HCT116 (cell line): Measurements from ENCODE around the gene FRY. TPM values are rescaled to one million over a fixed set of nuclear protein-coding genes. Genes with fewer than 3 reads are reported as not detected.

Experiments
- ATAC-seq: fragments of 200-7000 bp; cut with Tn5 transposase; 2 replicates; pipeline ENCODE4 v1.9.1; 2020; ENCODE audit warnings: mild to moderate bottlenecking, moderate library complexity
- BruUV-seq: library from RNA; stranded (reverse); fragments of 400-500 nt; replicated peaks from 2 replicates; lab custom pipeline; 2021; lab: Mats Ljungman, UMichigan
- CTCF ChIA-PET: fragments of 300-600 bp; sonication (Branson Sonifier 250); formaldehyde crosslinking; loops from one replicate; lab custom pipeline; 2021; ENCODE audit warnings: antibody characterized with exemption; lab: Charles Lee
- POLR2A ChIA-PET: fragments of 300-600, 350-600 bp; sonication (Branson Sonifier 250); formaldehyde crosslinking; loops from one replicate; lab custom pipeline; 2021; ENCODE audit warnings: antibody characterized with exemption; lab: Charles Lee
- RAD21 ChIA-PET, 2 experiments: fragments of 300-600 bp; sonication (Branson Sonifier 250); formaldehyde crosslinking; loops; one replicate each; lab custom pipeline; 2023; ENCODE audit warnings: low total read pairs in 2 of 2; ENCODE audit not compliant: uncharacterized antibody in 2 of 2, unreplicated experiment in 2 of 2, low non-redundant PET in 1 of 2; lab: Charles Lee
- DNase-seq: peaks from one replicate; pipeline ENCODE4 v3.0.0-alpha.2; 2010; ENCODE audit warnings: low read depth, low spot score
- H2AFZ ChIP-seq: fragments of 200-600 bp; shearing (Covaris generic), sonication (generic); 2 replicates; pipeline ENCODE4 v1.6.1; 2017; ENCODE audit warnings: low read depth, mixed run types, mixed read lengths, antibody characterized with exemption, low read length; ENCODE audit not compliant: poor library complexity, severe bottlenecking
- H3K27ac ChIP-seq: 2 replicates; pipeline ENCODE4 v1.5.1; 2012; ENCODE audit warnings: low read depth, low read length
- H3K27me3 ChIP-seq: fragments of 200-600 bp; sonication (generic); 2 replicates; pipeline ENCODE4 v1.6.1; 2016; ENCODE audit warnings: mixed run types, low read length, mixed read lengths; ENCODE audit not compliant: insufficient read depth
- H3K36me3 ChIP-seq, 2 experiments: fragments of 200-500 bp in 1 of 2; fragments of 200-600 bp in 1 of 2; sonication (Bioruptor generic) in 1 of 2; sonication (generic) in 1 of 2; 2 replicates each; pipeline versions ENCODE4 v1.5.1 to v1.6.1; 2014 to 2016; ENCODE audit warnings: low read length in 2 of 2, inconsistent platforms in 1 of 2, mixed read lengths in 1 of 2, mixed run types in 1 of 2; ENCODE audit not compliant: insufficient read depth in 2 of 2, control insufficient read depth in 1 of 2
- H3K4me1 ChIP-seq, 2 experiments: fragments of 200-600 bp in 1 of 2; sonication (generic) in 1 of 2; 2 replicates each; pipeline versions ENCODE4 v1.5.1 to v1.6.1; 2012 to 2017; ENCODE audit warnings: low read length in 2 of 2, inconsistent platforms in 1 of 2, mild to moderate bottlenecking in 1 of 2, mixed read lengths in 1 of 2, mixed run types in 1 of 2, moderate library complexity in 1 of 2; ENCODE audit not compliant: insufficient read depth in 2 of 2, control insufficient read depth in 1 of 2
- H3K4me2 ChIP-seq: fragments of 200-600 bp; sonication (generic); 2 replicates; pipeline ENCODE4 v1.6.1; 2017; ENCODE audit warnings: mixed run types, low read length, mixed read lengths
- H3K4me3 ChIP-seq, 2 experiments: fragments of 200-600 bp in 1 of 2; sonication (generic) in 1 of 2; replicated peaks in 1 of 2; 2 replicates each; pipeline ENCODE4 v1.5.1; 2011 to 2016; ENCODE audit warnings: low read length in 2 of 2, control low read depth in 1 of 2, low read depth in 1 of 2, mild to moderate bottlenecking in 1 of 2, mixed read lengths in 1 of 2, mixed run types in 1 of 2
- H3K79me2 ChIP-seq: fragments of 200-600 bp; sonication (generic); 2 replicates; pipeline ENCODE4 v1.6.1; 2017; ENCODE audit warnings: mild to moderate bottlenecking, mixed run types, low read length, moderate library complexity, mixed read lengths; ENCODE audit not compliant: insufficient read depth
- H3K9ac ChIP-seq: fragments of 200-600 bp; sonication (generic); 2 replicates; pipeline ENCODE4 v1.6.1; 2016; ENCODE audit warnings: low read length, mixed read lengths
- H3K9me2 ChIP-seq: fragments of 200-600 bp; sonication (generic), shearing (Covaris generic); 2 replicates; pipeline ENCODE4 v1.6.1; 2017; ENCODE audit warnings: mixed run types, mild to moderate bottlenecking, moderate library complexity; ENCODE audit not compliant: insufficient read depth
- H3K9me3 ChIP-seq, 2 experiments: fragments of 200-500 bp in 1 of 2; fragments of 200-600 bp in 1 of 2; sonication (Bioruptor generic) in 1 of 2; sonication (generic) in 1 of 2; 2 replicates each; pipeline ENCODE4 v1.6.1; 2014 to 2017; ENCODE audit warnings: low read length in 2 of 2, mixed read lengths in 2 of 2, inconsistent platforms in 1 of 2, low read depth in 1 of 2, mild to moderate bottlenecking in 1 of 2, mixed run types in 1 of 2, moderate library complexity in 1 of 2; ENCODE audit not compliant: control insufficient read depth in 1 of 2, insufficient read depth in 1 of 2
- H4K20me1 ChIP-seq: fragments of 200-600 bp; sonication (generic), shearing (Covaris generic); 2 replicates; pipeline ENCODE4 v1.6.1; 2017; ENCODE audit warnings: mixed run types, mild to moderate bottlenecking, moderate library complexity; ENCODE audit not compliant: insufficient read depth
- ATF3 ChIP-seq: IDR thresholded peaks from 2 replicates; pipeline ENCODE4 v1.6.1; 2012
- CBX3 ChIP-seq: IDR thresholded peaks from 2 replicates; pipeline ENCODE4 v1.6.1; 2012; ENCODE audit warnings: low read depth
- CTCF ChIP-seq, 3 experiments: fragments of 200-600 bp in 1 of 3; sonication (generic) in 1 of 3; IDR thresholded peaks in 2 of 3; conservative IDR thresholded peaks in 1 of 3; 2 replicates each; pipeline ENCODE4 v1.5.1; 2012 to 2017; ENCODE audit warnings: low read depth in 2 of 3, low read length in 2 of 3, antibody characterized with exemption in 1 of 3, borderline replicate concordance in 1 of 3, control low read depth in 1 of 3, mild to moderate bottlenecking in 1 of 3, mixed read lengths in 1 of 3, mixed run types in 1 of 3, moderate library complexity in 1 of 3; ENCODE audit not compliant: insufficient read depth in 1 of 3
- EGR1 ChIP-seq: IDR thresholded peaks from 2 replicates; pipeline ENCODE4 v1.6.1; 2012; ENCODE audit warnings: low read depth
- EZH2phosphoT487 ChIP-seq: fragments of 200-600 bp; IDR thresholded peaks from 2 replicates; pipeline ENCODE4 v1.6.1; 2018; ENCODE audit warnings: antibody characterized with exemption, borderline replicate concordance
- FOSL1 ChIP-seq: IDR thresholded peaks from 2 replicates; pipeline ENCODE4 v1.6.1; 2012; ENCODE audit warnings: low read depth
- JUND ChIP-seq: IDR thresholded peaks from 2 replicates; pipeline ENCODE4 v1.6.1; 2012
- POLR2A ChIP-seq: IDR thresholded peaks from 2 replicates; pipeline ENCODE4 v1.7.0; 2011; ENCODE audit warnings: borderline replicate concordance; ENCODE audit not compliant: insufficient read depth, insufficient read length; ENCODE audit errors: extremely low read depth
- RAD21 ChIP-seq: IDR thresholded peaks from 2 replicates; pipeline ENCODE4 v1.6.1; 2012; ENCODE audit warnings: low read depth, mild to moderate bottlenecking
- TCF7L2 ChIP-seq: IDR thresholded peaks from 2 replicates; pipeline ENCODE4 v1.7.0; 2011; ENCODE audit warnings: borderline replicate concordance, inconsistent platforms; ENCODE audit not compliant: insufficient read depth, insufficient read length; ENCODE audit errors: extremely low read depth
- ZBTB33 ChIP-seq: IDR thresholded peaks from 2 replicates; pipeline ENCODE4 v1.6.1; 2011; ENCODE audit warnings: mild to moderate bottlenecking, low read length, moderate library complexity; ENCODE audit not compliant: insufficient replicate concordance; ENCODE audit errors: extremely low read depth
- ZNF274 ChIP-seq: fragments of 200-500 bp; sonication (Bioruptor generic); IDR thresholded peaks from 2 replicates; pipeline ENCODE4 v1.6.1; 2014; ENCODE audit warnings: mild to moderate bottlenecking, low read depth, low read length, inconsistent platforms
- intact Hi-C: fragments of 100-400 bp; cut with micrococcal nuclease; formaldehyde crosslinking; loops from 2 replicates; pipeline ENCODE4 v1.10.0; 2022
- total RNA-seq: library from RNA; stranded (reverse); gene quantifications from one replicate; pipeline ENCODE4 v1.2.1, GENCODE V29; 2021; ENCODE audit not compliant: unreplicated experiment

The FRY gene
- total RNA-seq, 1 experiment from 2014 or later: 1.4 TPM

GRCh38 chr13:32019612-32020233 lies 11.9 kb upstream of the FRY start:
- Histone ChIP-seq H3K4me3 (no peak overlapping the region), H3K36me3 (no peaks in the 10 kb centered on the region), H3K9ac (no peak overlapping the region), H3K79me2 (no peaks in the 10 kb centered on the region), H2AFZ (no peak overlapping the region), H3K4me2 (no peak overlapping the region), H3K9me2 (no peaks in the 10 kb centered on the region), H3K27ac (no peak overlapping the region), H3K27me3 (no peaks in the 10 kb centered on the region), H3K4me1 (no peaks in the 10 kb centered on the region), H3K9me3 (no peaks in the 10 kb centered on the region), H4K20me1 (no peaks in the 10 kb centered on the region)
- ATAC-seq: peak; percentile 90
- POLR2A ChIA-PET: no interaction called here
- CTCF ChIA-PET: interaction anchor here (1.0 kb wide), 1 partner anchor 9 kb away, joined by 3 read pairs; no protein-coding TSS in a partner anchor
- intact Hi-C loops: loop anchor here (1.0 to 2.0 kb wide), 2 partner anchors 291 to 561 kb away; no protein-coding TSS in a partner anchor
- peak; percentile 37 for DNase-seq
- RAD21 ChIA-PET: no interaction called here
- BruUV-seq: no TSS peak
- peak; percentile 61 for TF ChIP-seq RAD21
- TF ChIP-seq CBX3: no peak
- no peak for TF ChIP-seq FOSL1
- TF ChIP-seq CTCF (IDR thresholded peaks at IDR 0.05 in 2 of 3, conservative IDR thresholded peaks at IDR 0.05 in 1 of 3; ENCODE audit: borderline replicate concordance in 1 of 3, insufficient read depth in 1 of 3, low read depth in 2 of 3, low read length in 2 of 3): peak; percentile 37 to 78 (median 78); a peak in 5 of 6 replicates
- no peak for TF ChIP-seq ZNF274

GRCh38 chr13:32021785-32022184 lies 9.8 kb upstream of the FRY start:
- no peaks in the 10 kb centered on the region for H3K36me3 ChIP-seq
- POLR2A ChIA-PET: no interaction called here
- no peaks in the 10 kb centered on the region for H3K27me3 ChIP-seq
- DNase-seq (no peak), ATAC-seq (no peak)
- H4K20me1 ChIP-seq: no peaks in the 10 kb centered on the region
- H3K9ac ChIP-seq: no peak overlapping the region
- H3K4me1 ChIP-seq: no peaks in the 10 kb centered on the region
- H3K4me3 ChIP-seq: no peak overlapping the region
- no peaks in the 10 kb centered on the region for H3K9me2 ChIP-seq
- no peak overlapping the region for H3K27ac ChIP-seq
- no peak overlapping the region for H3K4me2 ChIP-seq
- no peaks in the 10 kb centered on the region for H3K79me2 ChIP-seq
- H2AFZ ChIP-seq: no peak overlapping the region
- intact Hi-C loops: no loop called here
- CTCF ChIA-PET: no interaction called here
- no peaks in the 10 kb centered on the region for H3K9me3 ChIP-seq
- RAD21 ChIA-PET: no interaction called here
- no TSS peak for BruUV-seq
- TF ChIP-seq CTCF (IDR thresholded peaks at IDR 0.05 in 2 of 3, conservative IDR thresholded peaks at IDR 0.05 in 1 of 3; ENCODE audit: borderline replicate concordance in 1 of 3, insufficient read depth in 1 of 3, low read depth in 2 of 3, low read length in 2 of 3) (no peak), ZNF274 (no peak), FOSL1 (no peak), EGR1 (no peak), ZBTB33 (no peak), EZH2phosphoT487 (no peak), JUND (no peak), ATF3 (no peak), TCF7L2 (no peak), POLR2A (no peak)
